GM06990 (cell line): Measurements from ENCODE around the gene CCN2.
A peak's percentile ranks its signal among the peaks of the same experiment; 100 is the strongest.

Experiments
- DNase-seq: peaks from one replicate; pipeline ENCODE4 v3.0.0-alpha.2; 2011; ENCODE audit not compliant: insufficient read length; ENCODE audit errors: extremely low read depth
- H3K27me3 ChIP-seq: replicated peaks from 2 replicates; pipeline ENCODE4 v1.6.0; 2011; ENCODE audit warnings: low read length; ENCODE audit not compliant: control insufficient read depth, insufficient read depth
- H3K36me3 ChIP-seq: 2 replicates; pipeline ENCODE4 v1.5.1; 2011; ENCODE audit warnings: low read length; ENCODE audit not compliant: control insufficient read depth, insufficient read depth
- H3K4me3 ChIP-seq: replicated peaks from 2 replicates; pipeline ENCODE4 v1.5.1; 2011; ENCODE audit warnings: low read depth, mild to moderate bottlenecking, control low read depth, low read length
- TF ChIP-seq, protein P1 (sequence below): IDR thresholded peaks from 2 replicates; pipeline ENCODE4 v1.5.1; 2011; ENCODE audit warnings: low read length, control low read depth, mild to moderate bottlenecking, inconsistent platforms; ENCODE audit not compliant: insufficient read depth, poor library complexity, severe bottlenecking

Gene CCN2

DNA sequence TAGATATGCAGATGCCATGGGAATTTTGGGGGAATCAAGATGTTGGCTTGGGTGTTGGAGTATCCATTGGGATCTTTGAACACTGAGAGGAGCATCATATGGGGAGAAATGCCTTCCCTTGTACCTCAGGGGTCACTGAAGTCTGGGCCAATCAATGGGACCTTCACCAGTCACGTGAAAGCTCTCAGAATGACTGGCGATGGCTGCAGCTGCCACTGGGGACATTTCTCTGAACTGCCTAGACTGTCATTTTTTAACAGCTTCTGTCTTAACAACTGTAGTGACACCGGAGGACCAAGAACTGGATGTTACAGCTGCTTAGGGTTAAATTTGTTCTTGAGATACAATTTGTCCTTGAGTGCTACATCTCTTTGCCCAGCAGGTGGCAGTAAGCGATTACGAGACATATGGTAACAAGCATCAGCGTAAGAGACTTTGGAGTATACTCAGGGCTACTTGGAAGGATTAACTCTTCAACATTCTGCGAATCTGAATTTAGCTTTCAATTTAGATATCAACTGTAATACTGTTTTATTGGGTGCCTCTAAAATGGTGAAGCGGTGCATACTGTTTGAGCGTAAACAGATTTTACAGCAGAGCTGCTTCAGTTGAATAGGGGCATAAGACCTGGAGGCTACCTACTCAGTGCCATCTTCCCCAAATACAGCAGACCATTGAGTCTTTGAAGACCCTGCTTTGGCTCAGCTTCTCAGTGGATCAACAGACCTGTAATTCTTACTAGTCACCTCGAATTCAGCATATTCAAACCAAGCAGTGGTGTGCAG is 36.0 kb downstream of the CCN2 start:
- peak; percentile 9 for DNase-seq
- no peaks in the 10 kb centered on the region for H3K36me3 ChIP-seq
- TF ChIP-seq, protein P1, sequence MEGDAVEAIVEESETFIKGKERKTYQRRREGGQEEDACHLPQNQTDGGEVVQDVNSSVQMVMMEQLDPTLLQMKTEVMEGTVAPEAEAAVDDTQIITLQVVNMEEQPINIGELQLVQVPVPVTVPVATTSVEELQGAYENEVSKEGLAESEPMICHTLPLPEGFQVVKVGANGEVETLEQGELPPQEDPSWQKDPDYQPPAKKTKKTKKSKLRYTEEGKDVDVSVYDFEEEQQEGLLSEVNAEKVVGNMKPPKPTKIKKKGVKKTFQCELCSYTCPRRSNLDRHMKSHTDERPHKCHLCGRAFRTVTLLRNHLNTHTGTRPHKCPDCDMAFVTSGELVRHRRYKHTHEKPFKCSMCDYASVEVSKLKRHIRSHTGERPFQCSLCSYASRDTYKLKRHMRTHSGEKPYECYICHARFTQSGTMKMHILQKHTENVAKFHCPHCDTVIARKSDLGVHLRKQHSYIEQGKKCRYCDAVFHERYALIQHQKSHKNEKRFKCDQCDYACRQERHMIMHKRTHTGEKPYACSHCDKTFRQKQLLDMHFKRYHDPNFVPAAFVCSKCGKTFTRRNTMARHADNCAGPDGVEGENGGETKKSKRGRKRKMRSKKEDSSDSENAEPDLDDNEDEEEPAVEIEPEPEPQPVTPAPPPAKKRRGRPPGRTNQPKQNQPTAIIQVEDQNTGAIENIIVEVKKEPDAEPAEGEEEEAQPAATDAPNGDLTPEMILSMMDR, result peak; percentile 77
- H3K27me3 ChIP-seq, result no peaks in the 10 kb centered on the region; the same call in 1 of the 2 replicates
- H3K4me3 ChIP-seq, result no peak overlapping the region

DNA sequence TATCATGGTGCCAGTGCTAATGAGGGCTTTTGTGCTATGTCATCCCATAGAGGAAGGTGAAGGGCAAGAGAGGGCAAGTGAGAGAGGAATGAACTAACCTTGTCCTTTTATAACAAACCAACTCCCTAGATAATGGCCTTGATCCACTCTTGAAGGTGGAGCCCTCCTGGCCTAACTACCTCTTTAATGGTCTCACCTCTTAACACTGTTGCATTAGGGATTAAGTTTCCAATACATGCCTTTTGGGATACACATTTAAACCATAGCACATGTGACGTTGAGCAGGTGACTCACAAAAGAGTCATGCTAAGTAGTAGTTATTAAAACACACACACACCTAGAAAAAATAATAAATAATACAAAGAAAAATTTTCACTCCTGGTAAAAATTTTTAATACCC is 36.9 kb downstream of the CCN2 start:
- Histone ChIP-seq H3K4me3 (no peak overlapping the region), H3K27me3 (no peaks in the 10 kb centered on the region; the same call in 1 of the 2 replicates), H3K36me3 (no peaks in the 10 kb centered on the region)
- no peak for DNase-seq
- TF ChIP-seq, protein P1, result no peak

DNA sequence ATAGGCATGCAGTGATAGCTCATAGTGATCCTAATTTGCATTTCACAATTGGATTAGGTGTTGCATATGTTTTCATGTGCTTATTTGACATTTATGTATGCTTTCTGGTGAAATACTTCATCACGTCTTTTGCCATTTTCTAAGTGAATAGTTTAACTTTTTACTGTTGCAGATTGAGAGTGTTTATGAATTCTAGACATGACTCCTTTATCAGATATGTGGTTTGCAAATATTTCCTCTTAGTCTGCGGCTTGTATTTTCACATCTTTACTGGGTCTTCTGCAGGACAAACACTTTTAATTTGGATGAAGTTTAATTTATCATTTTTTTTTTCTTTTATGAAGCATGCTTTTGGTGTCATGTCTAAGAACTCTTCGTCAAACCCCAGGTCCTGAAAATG is 39.2 kb downstream of the CCN2 start:
- Histone ChIP-seq H3K27me3 (no peaks in the 10 kb centered on the region; the same call in 1 of the 2 replicates), H3K36me3 (no peaks in the 10 kb centered on the region), H3K4me3 (no peak overlapping the region)
- no peak for DNase-seq
- TF ChIP-seq, protein P1, result no peak

DNA sequence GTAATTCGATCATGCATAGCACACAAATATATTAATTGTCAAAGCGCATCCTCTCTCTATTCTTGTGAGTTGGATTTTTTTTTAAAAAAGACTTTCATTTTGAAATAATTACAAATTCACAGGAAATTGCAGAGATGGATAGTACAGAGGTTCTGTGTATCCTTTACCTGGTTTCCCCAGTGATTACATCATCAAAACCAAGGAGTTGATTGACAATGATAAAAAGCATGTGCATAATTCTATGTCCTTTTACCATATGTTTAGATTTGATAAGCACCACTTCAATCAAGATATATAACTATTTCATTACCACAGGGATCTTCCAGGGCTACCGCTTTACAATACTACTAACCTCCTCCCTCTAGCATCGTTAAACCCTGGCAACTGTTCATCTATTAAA is 40.2 kb downstream of the CCN2 start:
- TF ChIP-seq, protein P1, result no peak
- Histone ChIP-seq H3K36me3 (no peaks in the 10 kb centered on the region), H3K4me3 (no peak overlapping the region), H3K27me3 (no peaks in the 10 kb centered on the region)
- DNase-seq, result no peak

DNA sequence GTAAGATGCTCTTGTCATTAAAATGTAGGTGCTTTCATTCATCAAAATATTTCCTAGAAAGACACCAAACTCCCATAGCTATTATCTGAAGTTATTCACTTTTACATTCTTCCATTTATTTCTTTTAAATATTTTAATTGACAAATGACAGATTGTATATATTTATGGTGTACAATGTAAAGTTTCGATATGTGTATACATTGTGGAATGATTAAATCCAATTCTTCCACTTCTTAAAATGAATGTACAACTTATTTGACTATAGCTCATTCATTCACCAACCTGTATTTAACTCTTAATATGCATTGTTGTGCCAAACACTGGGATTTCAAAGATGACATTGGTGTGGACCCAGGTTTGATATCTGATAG is 41.0 kb downstream of the CCN2 start:
- no peaks in the 10 kb centered on the region for H3K27me3 ChIP-seq
- DNase-seq, result no peak
- TF ChIP-seq, protein P1, result no peak
- no peak overlapping the region for H3K4me3 ChIP-seq
- no peaks in the 10 kb centered on the region for H3K36me3 ChIP-seq
